ENCODE results near the gene PRPF31.
"Not testable (repeated sequence)": the region's sequence is repeated elsewhere in the genome, so short reads cannot be mapped to it uniquely, and the experiment has no call there.

The PRPF31 gene

GRCh38 chr19:54160854-54161253, 45.3 kb downstream of the PRPF31 start:
- no peak for DNase-seq (ENCODE audit: low read depth in 2 of 3, low spot score in 2 of 3)

GRCh38 chr19:54162241-54162805, 46.8 kb downstream of the PRPF31 start:
- DNase-seq (ENCODE audit: low read depth in 2 of 3, low spot score in 2 of 3), result peak; percentile 56 to 57 (median 56)

- DNase-seq (ENCODE audit: low read depth in 2 of 3, low spot score in 2 of 3), result no peak
Observed at GRCh38 chr19:54162884-54163283, 47.3 kb downstream of the PRPF31 start.

GRCh38 chr19:54164369-54165068, 49.0 kb downstream of the PRPF31 start:
- peak in 1 of 3 experiments; percentile 44 for DNase-seq (ENCODE audit: low read depth in 2 of 3, low spot score in 2 of 3)

GRCh38 chr19:54165222-54165621, 49.7 kb downstream of the PRPF31 start:
- DNase-seq (ENCODE audit: low read depth in 2 of 3, low spot score in 2 of 3), result no peak

- DNase-seq (ENCODE audit: low read depth in 2 of 3, low spot score in 2 of 3), result peak; percentile 74 to 97 (median 95)
Observed at GRCh38 chr19:54168174-54168917, 52.8 kb downstream of the PRPF31 start.

GRCh38 chr19:54169149-54169740, 53.7 kb downstream of the PRPF31 start:
- DNase-seq (ENCODE audit: low read depth in 2 of 3, low spot score in 2 of 3), result no peak

GRCh38 chr19:54171736-54172431, 56.3 kb downstream of the PRPF31 start:
- DNase-seq (ENCODE audit: low read depth in 2 of 3, low spot score in 2 of 3), result not testable (repeated sequence)

GRCh38 chr19:54172471-54173358, 57.2 kb downstream of the PRPF31 start, which contains the start of gene TMC4:
TSS of gene TMC4 (minus strand) at chr19:54173160. CDS start at chr19:54173117, 43 bp downstream.
- no peak for DNase-seq (ENCODE audit: low read depth in 2 of 3, low spot score in 2 of 3)

- DNase-seq (ENCODE audit: low read depth in 2 of 3, low spot score in 2 of 3), result no peak
Observed at GRCh38 chr19:54173359-54173699, 57.8 kb downstream of the PRPF31 start.

- no peak for DNase-seq (ENCODE audit: low read depth in 2 of 3, low spot score in 2 of 3)
Observed at GRCh38 chr19:54173951-54174834, 58.6 kb downstream of the PRPF31 start.

GRCh38 chr19:54178581-54179261, 63.2 kb downstream of the PRPF31 start:
- no peak for DNase-seq (ENCODE audit: low read depth in 2 of 3, low spot score in 2 of 3)

- no peak for DNase-seq (ENCODE audit: low read depth in 2 of 3, low spot score in 2 of 3)
Observed at GRCh38 chr19:54179262-54179852, 63.8 kb downstream of the PRPF31 start.

GRCh38 chr19:54179921-54180461, 64.4 kb downstream of the PRPF31 start:
- DNase-seq (ENCODE audit: low read depth in 2 of 3, low spot score in 2 of 3), result no peak

GRCh38 chr19:54180691-54181091, 65.1 kb downstream of the PRPF31 start:
- no peak for DNase-seq (ENCODE audit: low read depth in 2 of 3, low spot score in 2 of 3)

Measured in activated CD8-positive, alpha-beta memory T cell treated with anti-CD3 and anti-CD28 coated beads for 48 hours (primary cell).